Activated CD4-positive, alpha-beta memory T cell treated with anti-CD3 and anti-CD28 coated beads for 36 hours (primary cell): ENCODE data around the gene MESP1. TPM values are rescaled to one million over a fixed set of nuclear protein-coding genes. Genes with fewer than 3 reads are reported as not detected.
"Not testable (repeated sequence)": the region's sequence is repeated elsewhere in the genome, so short reads cannot be mapped to it uniquely, and the experiment has no call there.

Experiments used
- CTCF ChIA-PET: fragments of 350-600 bp; sonication (Branson Sonifier 250); formaldehyde crosslinking; loops from one replicate; lab custom pipeline; 2021; ENCODE audit warnings: antibody characterized with exemption, inconsistent platforms; lab: Charles Lee
- POLR2A ChIA-PET: fragments of 350-600 bp; sonication (Branson Sonifier 250); formaldehyde crosslinking; loops from one replicate; lab custom pipeline; 2021; ENCODE audit warnings: antibody characterized with exemption; lab: Charles Lee
- DNase-seq: peaks from one replicate; pipeline ENCODE4 v3.0.0-alpha.2; 2020
- H3K27ac Mint-ChIP-seq: one replicate; pipeline ENCODE4 v1.8.0; 2021; ENCODE audit warnings: mixed read lengths
- H3K27me3 Mint-ChIP-seq: one replicate; pipeline ENCODE4 v1.8.0; 2021; ENCODE audit warnings: mixed read lengths
- H3K36me3 Mint-ChIP-seq: one replicate; pipeline ENCODE4 v1.8.0; 2021; ENCODE audit warnings: mixed read lengths
- H3K4me1 Mint-ChIP-seq: one replicate; pipeline ENCODE4 v1.8.0; 2021; ENCODE audit warnings: low read depth, mixed read lengths
- H3K4me3 Mint-ChIP-seq: one replicate; pipeline ENCODE4 v1.8.0; 2021; ENCODE audit warnings: mild to moderate bottlenecking, mixed read lengths
- H3K9me3 Mint-ChIP-seq: one replicate; pipeline ENCODE4 v1.8.0; 2021; ENCODE audit warnings: mixed read lengths
- intact Hi-C: fragments of 100-400 bp; cut with micrococcal nuclease; formaldehyde crosslinking; loops from one replicate; pipeline ENCODE4 v1.15.1; 2023
- total RNA-seq, 2 experiments: library from RNA; stranded (reverse); gene quantifications; one replicate each; pipeline ENCODE4 v1.2.3, GENCODE V29; 2021

Gene MESP1, protein sequence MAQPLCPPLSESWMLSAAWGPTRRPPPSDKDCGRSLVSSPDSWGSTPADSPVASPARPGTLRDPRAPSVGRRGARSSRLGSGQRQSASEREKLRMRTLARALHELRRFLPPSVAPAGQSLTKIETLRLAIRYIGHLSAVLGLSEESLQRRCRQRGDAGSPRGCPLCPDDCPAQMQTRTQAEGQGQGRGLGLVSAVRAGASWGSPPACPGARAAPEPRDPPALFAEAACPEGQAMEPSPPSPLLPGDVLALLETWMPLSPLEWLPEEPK
- total RNA-seq, result 1 to 10 TPM; 4.6 to 6.7 TPM

DNA sequence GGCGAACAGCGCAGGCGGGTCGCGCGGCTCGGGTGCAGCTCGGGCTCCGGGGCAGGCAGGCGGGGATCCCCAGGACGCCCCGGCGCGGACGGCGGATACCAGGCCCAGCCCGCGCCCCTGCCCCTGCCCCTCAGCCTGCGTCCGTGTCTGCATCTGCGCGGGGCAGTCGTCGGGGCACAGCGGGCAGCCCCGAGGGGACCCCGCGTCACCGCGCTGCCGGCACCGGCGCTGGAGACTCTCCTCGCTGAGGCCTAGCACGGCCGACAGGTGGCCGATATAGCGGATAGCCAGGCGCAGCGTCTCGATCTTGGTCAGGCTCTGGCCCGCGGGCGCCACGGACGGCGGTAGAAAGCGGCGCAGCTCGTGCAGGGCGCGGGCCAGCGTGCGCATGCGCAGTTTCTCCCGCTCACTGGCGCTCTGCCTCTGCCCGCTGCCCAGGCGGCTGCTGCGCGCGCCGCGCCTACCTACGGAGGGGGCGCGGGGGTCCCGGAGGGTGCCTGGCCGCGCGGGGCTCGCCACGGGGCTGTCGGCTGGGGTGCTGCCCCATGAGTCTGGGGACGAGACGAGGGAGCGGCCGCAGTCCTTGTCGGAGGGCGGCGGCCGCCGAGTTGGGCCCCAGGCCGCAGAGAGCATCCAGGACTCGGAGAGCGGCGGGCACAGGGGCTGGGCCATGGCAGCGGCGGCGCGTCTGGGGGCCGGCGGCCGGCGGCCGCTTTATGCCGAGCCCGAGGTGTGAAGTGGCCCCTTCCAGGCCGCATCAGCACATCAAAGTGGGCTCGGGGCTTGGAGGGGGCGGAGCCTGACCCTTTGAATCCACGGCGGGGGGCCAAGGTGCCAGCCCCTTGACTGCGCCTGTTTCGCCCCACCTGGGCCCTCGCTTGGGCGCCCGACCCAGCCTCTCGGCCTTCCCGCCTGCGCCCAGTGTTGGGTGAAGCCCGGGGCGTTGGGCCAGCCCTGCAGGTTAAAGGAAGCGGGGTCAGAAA lies at the start of gene MESP1:
MESP1 (minus strand) TSS at position 690 of the 983 bp plus-strand sequence; CDS start at position 672, 18 bp downstream.
- CTCF ChIA-PET, result interaction anchor here (1.0 to 4.5 kb wide), 4 partner anchors 10 to 124 kb away, joined by 6 to 37 read pairs (median 22); no protein-coding TSS in a partner anchor
- no peaks in the 10 kb centered on the region for H3K36me3 Mint-ChIP-seq

DNA sequence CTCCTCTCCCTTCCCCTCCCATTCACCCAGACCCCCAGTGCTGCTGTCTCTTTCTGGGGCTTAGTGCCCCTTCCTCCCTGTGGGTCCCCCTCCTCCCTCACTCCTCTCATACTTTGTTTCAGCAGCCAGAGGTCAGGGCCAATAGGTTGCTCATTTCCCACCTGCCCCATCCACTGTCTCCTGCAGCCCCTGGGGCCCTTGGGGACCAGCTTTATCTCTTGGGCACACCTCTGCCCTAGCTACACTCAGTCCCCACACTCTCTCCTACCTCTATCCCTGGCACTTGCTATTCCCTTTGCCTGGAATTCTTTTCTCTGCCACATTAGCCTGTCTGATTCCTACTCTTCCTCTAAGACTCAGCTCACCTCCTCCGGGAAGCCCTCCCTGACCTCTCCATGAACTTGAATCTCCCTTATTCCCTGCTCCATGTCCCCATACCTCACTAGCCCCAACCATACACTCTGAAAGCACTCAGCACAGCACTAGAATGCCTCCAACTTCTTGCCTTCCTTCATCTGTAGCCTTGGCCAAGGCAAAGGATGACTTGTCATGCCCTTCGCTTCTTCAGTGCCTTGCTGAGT lies 49.0 kb upstream of the MESP1 start:
- no peak overlapping the region for H3K4me3 Mint-ChIP-seq
- no peak for DNase-seq
- H3K4me1 Mint-ChIP-seq, result no peaks in the 10 kb centered on the region
- peaks cover 5% of the 10 kb centered on the region for H3K27me3 Mint-ChIP-seq
- CTCF ChIA-PET, result interaction anchor here (1.8 kb wide), 1 partner anchor 75 kb away, joined by 3 read pairs; no protein-coding TSS in a partner anchor
- H3K36me3 Mint-ChIP-seq, result no peaks in the 10 kb centered on the region
- no peak overlapping the region for H3K27ac Mint-ChIP-seq
- intact Hi-C loops, result no loop called here
- peaks cover 10% of the 10 kb centered on the region for H3K9me3 Mint-ChIP-seq
- POLR2A ChIA-PET, result no interaction called here

More for the DNA sequence above, at the start of gene MESP1:
- peak; percentile 91 for DNase-seq
- Mint-ChIP-seq H3K4me1 (peaks cover 3% of the 10 kb centered on the region), H3K27ac (no peak within 1 kb of the TSS), H3K27me3 (peaks cover 6% of the 10 kb centered on the region), H3K4me3 (peak within 1 kb of the TSS; percentile 66), H3K9me3 (no peaks in the 10 kb centered on the region)
- POLR2A ChIA-PET, result no interaction called here
- intact Hi-C loops, result loop anchor here (5.0 kb wide), 1 partner anchor 141 kb away; the partner anchor contains the start of gene AP3S2

DNA sequence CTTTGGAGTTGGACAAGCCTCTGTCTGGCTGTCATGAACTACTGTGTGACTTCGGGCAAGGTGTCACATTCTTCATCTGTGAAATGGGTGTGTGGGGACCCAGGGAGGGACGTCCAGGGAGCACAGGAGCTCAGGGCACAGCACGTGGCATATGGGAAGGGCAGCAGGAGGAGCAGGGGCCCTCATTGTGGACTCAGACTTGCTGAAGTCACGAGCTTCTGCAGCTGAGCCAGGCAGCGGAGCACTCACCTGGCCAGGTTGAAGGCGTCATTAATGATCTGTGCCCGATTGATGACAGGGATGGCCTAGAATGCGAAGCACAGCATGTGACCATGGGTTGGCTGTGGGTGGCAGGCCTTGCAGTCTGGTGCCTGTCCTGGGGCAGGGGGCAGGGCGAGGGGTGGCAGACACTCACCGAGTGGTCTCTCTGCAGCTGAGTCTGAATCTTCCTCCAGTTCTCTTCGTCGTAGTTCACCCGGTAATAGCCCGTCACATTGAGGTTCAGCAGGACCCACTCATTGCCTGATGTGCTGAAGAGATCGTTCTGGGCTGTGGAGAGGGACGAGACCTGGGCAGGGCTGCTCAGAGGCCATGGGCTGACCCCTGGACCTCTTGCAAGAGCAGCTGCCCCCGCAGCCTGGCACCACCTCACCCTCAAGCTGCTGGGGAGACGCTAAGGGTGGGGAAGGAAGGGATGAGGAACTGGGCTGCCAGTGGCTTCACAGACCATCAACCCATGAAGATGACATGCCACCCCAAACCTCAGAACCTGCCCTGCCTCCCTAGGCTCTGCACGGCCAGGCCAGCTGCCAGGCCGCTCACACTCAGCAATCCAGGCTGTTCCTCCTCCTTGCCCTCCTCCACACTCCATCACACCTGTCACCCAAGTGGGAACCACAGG lies 48.2 kb upstream of the MESP1 start:
- Mint-ChIP-seq H3K27ac (no peak overlapping the region), H3K4me3 (no peak overlapping the region), H3K4me1 (no peaks in the 10 kb centered on the region), H3K27me3 (peaks cover 5% of the 10 kb centered on the region), H3K9me3 (peaks cover 10% of the 10 kb centered on the region), H3K36me3 (no peaks in the 10 kb centered on the region)
- intact Hi-C loops, result no loop called here
- POLR2A ChIA-PET, result no interaction called here
- CTCF ChIA-PET, result interaction anchor here (1.8 kb wide), 1 partner anchor 76 kb away, joined by 3 read pairs; no protein-coding TSS in a partner anchor
- no peak for DNase-seq

DNA sequence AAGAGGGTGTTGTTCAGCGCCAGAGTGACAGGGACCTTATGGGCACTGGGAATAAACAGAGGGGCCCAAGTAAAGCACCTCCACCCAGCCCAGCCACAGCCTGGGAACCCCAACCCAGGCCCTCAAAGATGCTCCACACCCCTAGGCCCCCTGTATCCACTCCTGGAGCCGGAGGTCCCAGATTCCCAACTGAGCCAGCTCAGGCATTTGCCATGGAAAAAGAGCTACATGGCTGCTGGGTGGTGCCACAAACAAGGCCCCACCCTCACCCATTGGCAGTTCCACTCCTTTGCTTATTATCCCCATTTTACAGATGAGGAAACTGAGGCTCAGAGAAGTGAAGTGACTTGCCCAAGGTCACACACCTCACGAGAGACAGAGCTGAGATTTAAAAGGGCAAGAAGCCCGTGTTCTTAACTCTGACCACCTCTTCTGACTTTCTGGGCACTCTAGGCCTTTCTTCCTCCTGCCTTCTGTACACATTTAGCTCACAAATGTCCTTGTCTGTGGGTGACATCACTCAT lies 46.7 kb upstream of the MESP1 start:
- POLR2A ChIA-PET, result interaction anchor here (0.5 kb wide), 1 partner anchor 66 kb away, joined by 5 read pairs; no protein-coding TSS in a partner anchor
- intact Hi-C loops, result no loop called here
- no peaks in the 10 kb centered on the region for H3K4me1 Mint-ChIP-seq
- H3K36me3 Mint-ChIP-seq, result no peaks in the 10 kb centered on the region
- H3K27me3 Mint-ChIP-seq, result peaks cover 7% of the 10 kb centered on the region
- CTCF ChIA-PET, result interaction anchor here (0.5 to 1.0 kb wide), 2 partner anchors 37 to 57 kb away, joined by 3 to 4 read pairs; no protein-coding TSS in a partner anchor
- H3K4me3 Mint-ChIP-seq, result no peak overlapping the region
- no peak overlapping the region for H3K27ac Mint-ChIP-seq
- H3K9me3 Mint-ChIP-seq, result peaks cover 10% of the 10 kb centered on the region
- DNase-seq, result no peak

DNA sequence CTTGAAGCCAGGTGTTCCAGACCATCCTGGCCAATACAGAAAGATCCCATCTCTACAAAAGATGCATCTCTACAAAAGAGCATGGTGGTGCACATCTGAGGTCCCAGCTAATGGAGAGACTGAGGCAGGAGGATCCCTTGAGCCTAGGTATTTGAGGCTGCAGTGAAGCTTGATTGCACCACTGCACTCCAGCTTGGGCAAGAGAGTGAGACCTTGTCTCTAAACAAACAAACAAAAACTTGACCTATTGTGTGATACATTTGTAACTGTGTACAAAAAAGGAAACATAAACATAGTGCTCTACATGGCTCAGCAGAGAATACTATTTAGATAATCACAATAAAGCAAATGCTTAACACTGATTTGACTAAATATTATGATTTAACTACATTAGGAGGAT lies 44.9 kb upstream of the MESP1 start:
- intact Hi-C loops, result no loop called here
- ChIA-PET CTCF (interaction anchor here (0.9 kb wide), 1 partner anchor 79 kb away, joined by 3 read pairs; no protein-coding TSS in a partner anchor), POLR2A (no interaction called here)
- H3K27ac Mint-ChIP-seq, result no peak overlapping the region
- H3K36me3 Mint-ChIP-seq, result no peaks in the 10 kb centered on the region
- peaks cover 10% of the 10 kb centered on the region for H3K9me3 Mint-ChIP-seq
- H3K4me1 Mint-ChIP-seq, result no peaks in the 10 kb centered on the region
- H3K4me3 Mint-ChIP-seq, result no peak overlapping the region
- no peak for DNase-seq
- H3K27me3 Mint-ChIP-seq, result peaks cover 7% of the 10 kb centered on the region

DNA sequence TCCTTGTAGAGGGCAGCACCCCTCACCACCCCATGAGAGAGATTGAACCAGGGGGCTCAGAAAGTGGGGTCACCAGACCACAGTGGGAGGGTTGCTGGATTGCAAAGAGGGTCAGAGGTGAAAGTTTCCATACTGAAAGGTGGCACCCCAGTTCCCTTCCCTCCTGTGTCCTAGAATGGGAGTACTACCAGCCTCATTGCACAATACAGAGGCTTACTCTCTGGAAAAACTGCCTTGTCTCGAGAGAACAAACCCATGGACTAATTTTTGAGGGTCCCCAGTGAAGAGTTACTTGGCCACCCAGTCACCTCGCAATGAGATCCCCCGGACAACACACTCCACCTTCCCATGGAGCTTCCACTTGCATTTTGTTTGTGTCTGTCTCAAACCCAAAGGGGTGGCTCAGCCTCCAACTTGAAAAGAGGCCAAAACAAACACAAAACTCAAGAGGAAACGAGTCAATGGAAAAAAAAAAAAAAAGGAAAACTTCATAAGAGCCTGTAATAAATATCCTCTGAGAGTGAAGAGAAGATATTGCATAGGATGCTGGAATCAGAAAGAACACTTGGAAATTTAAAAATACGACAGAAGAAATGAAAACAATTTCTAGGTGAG lies 43.7 kb upstream of the MESP1 start:
- Mint-ChIP-seq H3K36me3 (no peaks in the 10 kb centered on the region), H3K27me3 (peaks cover 7% of the 10 kb centered on the region), H3K4me1 (no peaks in the 10 kb centered on the region), H3K4me3 (no peak overlapping the region), H3K27ac (no peak overlapping the region), H3K9me3 (peaks cover 10% of the 10 kb centered on the region)
- CTCF ChIA-PET, result interaction anchor here (0.9 kb wide), 1 partner anchor 80 kb away, joined by 3 read pairs; no protein-coding TSS in a partner anchor
- POLR2A ChIA-PET, result no interaction called here
- no peak for DNase-seq
- intact Hi-C loops, result no loop called here

DNA sequence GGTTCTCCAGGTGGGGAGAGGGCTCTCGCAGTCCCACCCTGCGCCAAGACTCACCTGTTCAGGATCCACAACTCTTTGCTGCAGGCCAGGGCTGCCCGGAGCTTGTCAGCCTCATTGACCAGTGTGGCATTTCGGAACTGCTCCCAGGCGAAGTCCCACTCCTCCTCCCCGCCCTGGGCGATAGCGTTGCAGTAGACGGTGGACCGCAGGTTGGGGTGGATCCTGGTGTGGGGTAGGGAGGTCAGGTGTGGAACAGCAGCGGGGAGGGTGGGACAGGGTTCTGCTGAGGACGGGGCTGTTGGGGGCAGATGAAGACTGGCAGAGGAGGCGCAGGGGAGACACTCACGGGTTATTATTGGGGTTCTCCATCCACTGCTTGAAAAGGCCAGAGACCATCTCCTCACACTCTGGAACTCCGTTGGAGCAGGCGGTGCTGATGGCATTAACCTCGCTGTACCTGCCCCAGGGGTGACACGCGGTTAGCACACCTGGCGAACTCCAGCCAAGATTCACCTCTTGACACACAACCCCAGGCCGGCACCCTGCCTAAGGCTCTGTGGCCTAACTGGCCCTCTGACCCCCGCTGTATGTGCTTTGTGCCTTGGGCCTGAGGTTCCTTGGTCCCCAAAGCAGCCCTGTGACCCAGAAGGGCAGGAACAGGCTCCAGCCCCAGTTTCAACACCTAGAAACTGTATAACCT lies 41.2 kb upstream of the MESP1 start:
- peaks cover 18% of the 10 kb centered on the region for H3K9me3 Mint-ChIP-seq
- no peaks in the 10 kb centered on the region for H3K4me1 Mint-ChIP-seq
- intact Hi-C loops, result no loop called here
- peaks cover 10% of the 10 kb centered on the region for H3K27me3 Mint-ChIP-seq
- H3K4me3 Mint-ChIP-seq, result no peak overlapping the region
- no peak for DNase-seq
- ChIA-PET CTCF (no interaction called here), POLR2A (no interaction called here)
- H3K27ac Mint-ChIP-seq, result no peak overlapping the region
- peaks cover 4% of the 10 kb centered on the region for H3K36me3 Mint-ChIP-seq

DNA sequence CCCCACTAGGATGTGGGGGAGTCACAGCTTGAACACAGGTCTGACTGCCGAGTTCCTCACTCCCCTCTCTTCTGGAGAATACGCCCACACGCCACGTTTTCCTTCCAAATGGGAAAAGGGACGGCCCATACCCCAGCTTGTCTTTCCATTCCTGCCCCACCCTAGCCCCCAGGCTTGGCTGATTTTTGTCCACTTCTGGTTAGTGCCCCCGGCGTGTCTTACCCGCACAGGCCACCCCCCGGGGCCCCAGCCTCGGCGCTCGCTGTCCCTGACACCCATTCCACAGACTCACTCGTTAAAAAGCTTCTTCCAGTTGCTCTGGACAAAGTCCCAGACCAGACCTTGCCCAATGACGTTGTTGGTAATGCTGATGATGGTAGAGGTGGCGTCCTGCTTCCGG lies 39.6 kb upstream of the MESP1 start:
- H3K36me3 Mint-ChIP-seq, result peaks cover 4% of the 10 kb centered on the region
- no peak overlapping the region for H3K4me3 Mint-ChIP-seq
- CTCF ChIA-PET, result interaction anchor here (0.9 kb wide), 1 partner anchor 51 kb away, joined by 3 read pairs; no protein-coding TSS in a partner anchor
- peaks cover 10% of the 10 kb centered on the region for H3K27me3 Mint-ChIP-seq
- peaks cover 11% of the 10 kb centered on the region for H3K9me3 Mint-ChIP-seq
- no peaks in the 10 kb centered on the region for H3K4me1 Mint-ChIP-seq
- POLR2A ChIA-PET, result no interaction called here
- no peak overlapping the region for H3K27ac Mint-ChIP-seq
- intact Hi-C loops, result no loop called here
- no peak for DNase-seq

DNA sequence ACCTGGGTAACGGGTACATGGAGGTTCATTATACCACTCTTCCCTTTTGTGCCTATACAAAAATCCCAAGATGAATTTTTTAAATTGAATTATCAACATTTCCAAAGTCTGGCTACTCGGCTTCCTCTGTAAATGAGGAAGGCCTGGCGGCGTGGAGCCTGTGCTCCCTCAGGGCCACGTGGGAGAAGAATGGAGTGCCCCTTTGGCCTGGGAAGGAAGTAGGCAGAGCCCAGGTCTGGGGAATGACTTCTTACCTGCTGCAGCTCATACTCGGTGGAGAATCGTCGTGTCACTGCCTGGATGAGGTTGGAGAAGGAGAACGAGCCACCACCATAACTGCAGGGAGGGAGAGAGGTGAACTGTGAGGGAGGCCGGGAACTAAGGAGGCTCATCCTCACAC lies 39.2 kb upstream of the MESP1 start:
- peaks cover 4% of the 10 kb centered on the region for H3K36me3 Mint-ChIP-seq
- intact Hi-C loops, result no loop called here
- no peak overlapping the region for H3K27ac Mint-ChIP-seq
- POLR2A ChIA-PET, result no interaction called here
- H3K4me1 Mint-ChIP-seq, result no peaks in the 10 kb centered on the region
- CTCF ChIA-PET, result interaction anchor here (0.9 kb wide), 1 partner anchor 50 kb away, joined by 3 read pairs; no protein-coding TSS in a partner anchor
- peaks cover 9% of the 10 kb centered on the region for H3K9me3 Mint-ChIP-seq
- peaks cover 10% of the 10 kb centered on the region for H3K27me3 Mint-ChIP-seq
- H3K4me3 Mint-ChIP-seq, result no peak overlapping the region
- DNase-seq, result no peak

DNA sequence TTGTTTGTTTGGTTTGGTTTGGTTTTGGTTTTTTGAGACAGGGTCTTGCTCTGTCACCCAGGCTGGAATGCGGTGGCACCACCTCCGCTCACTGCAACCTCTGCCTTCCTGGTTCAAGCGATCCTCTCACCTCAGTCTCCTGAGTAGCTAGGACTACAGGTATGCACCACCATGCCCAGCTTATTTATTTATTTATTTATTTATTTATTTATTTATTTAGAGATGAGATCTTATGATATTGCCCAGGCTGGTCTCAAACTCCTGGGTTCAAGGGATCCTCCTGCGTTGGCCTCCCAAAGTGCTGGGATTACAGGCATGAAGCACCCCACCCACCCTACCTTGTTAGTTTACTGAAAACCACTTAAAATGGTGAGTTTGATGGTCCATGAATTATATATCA lies 37.5 kb upstream of the MESP1 start:
- POLR2A ChIA-PET, DNase-seq, H3K4me3 Mint-ChIP-seq, H3K27me3 Mint-ChIP-seq, H3K27ac Mint-ChIP-seq, H3K4me1 Mint-ChIP-seq, H3K9me3 Mint-ChIP-seq, H3K36me3 Mint-ChIP-seq, intact Hi-C loops: not testable (repeated sequence)
- CTCF ChIA-PET, result interaction anchor here (0.7 to 1.1 kb wide), 2 partner anchors 27 to 147 kb away, joined by 3 read pairs; no protein-coding TSS in a partner anchor
